PC-3 (cell line): ENCODE results near the gene CAMTA1. TPM values are rescaled to one million over a fixed set of nuclear protein-coding genes. Genes with fewer than 3 reads are reported as not detected.

ENCODE experiments used
- ATAC-seq: fragments of 200-7000 bp; cut with Tn5 transposase; 2 replicates; pipeline ENCODE4 v1.9.1; 2020; ENCODE audit warnings: mild to moderate bottlenecking, moderate library complexity
- BruUV-seq: library from RNA; stranded (reverse); fragments of 400-500 nt; replicated peaks from 2 replicates; lab custom pipeline; 2021; lab: Mats Ljungman, UMichigan
- CTCF ChIA-PET: fragments of 300-600 bp; sonication (Branson Sonifier 250); formaldehyde crosslinking; loops from one replicate; lab custom pipeline; 2022; ENCODE audit warnings: antibody characterized with exemption; lab: Charles Lee
- POLR2A ChIA-PET: fragments of 300-600 bp; sonication (Branson Sonifier 250); formaldehyde crosslinking; loops from one replicate; lab custom pipeline; 2022; ENCODE audit warnings: antibody characterized with exemption; ENCODE audit not compliant: unreplicated experiment; lab: Charles Lee
- DNase-seq: peaks from one replicate; pipeline ENCODE4 v3.0.0-alpha.2; 2015
- H2AFZ ChIP-seq: fragments of 300-600 bp; sonication (generic); 2 replicates; pipeline ENCODE4 v1.6.0; 2016; ENCODE audit warnings: antibody characterized with exemption, low read length
- H3F3A ChIP-seq: fragments of 300-600 bp; sonication (generic); one replicate; pipeline ENCODE4 v1.6.0; 2017; ENCODE audit warnings: antibody characterized with exemption, low read length, control low read depth, mild to moderate bottlenecking; ENCODE audit not compliant: unreplicated experiment
- H3K27ac ChIP-seq: fragments of 300-600 bp; sonication (generic); 2 replicates; pipeline ENCODE4 v1.5.1; 2016; ENCODE audit warnings: mild to moderate bottlenecking, low read length
- H3K27me3 ChIP-seq: fragments of 300-600 bp; sonication (generic); 2 replicates; pipeline ENCODE4 v1.6.1; 2016; ENCODE audit warnings: low read length, mixed read lengths
- H3K36me3 ChIP-seq: fragments of 300-600 bp; sonication (generic); 2 replicates; pipeline ENCODE4 v1.6.1; 2016; ENCODE audit warnings: low read depth, mixed run types, low read length, mixed read lengths
- H3K4me1 ChIP-seq: fragments of 300-600 bp; sonication (generic); 2 replicates; pipeline ENCODE4 v1.5.1; 2016; ENCODE audit warnings: low read length; ENCODE audit not compliant: insufficient read depth
- H3K4me2 ChIP-seq: fragments of 300-600 bp; sonication (generic); 2 replicates; pipeline ENCODE4 v1.6.0; 2016; ENCODE audit warnings: low read length
- H3K4me3 ChIP-seq: fragments of 300-600 bp; sonication (generic); 2 replicates; pipeline ENCODE4 v1.5.1; 2016; ENCODE audit warnings: mild to moderate bottlenecking, low read length, mixed read lengths
- H3K79me2 ChIP-seq: fragments of 300-600 bp; sonication (generic); 2 replicates; pipeline ENCODE4 v1.6.1; 2017; ENCODE audit warnings: low read length, mixed read lengths
- H3K9ac ChIP-seq: fragments of 300-600 bp; sonication (generic); 2 replicates; pipeline ENCODE4 v1.6.0; 2016; ENCODE audit warnings: mild to moderate bottlenecking, low read length
- H3K9me2 ChIP-seq: fragments of 300-600 bp; sonication (generic); replicated peaks from 2 replicates; pipeline ENCODE4 v1.6.1; 2016; ENCODE audit warnings: mixed run types, low read length, mixed read lengths
- H3K9me3 ChIP-seq: fragments of 300-600 bp; sonication (generic); 2 replicates; pipeline ENCODE4 v1.6.1; 2016; ENCODE audit warnings: low read length, mixed read lengths
- H4K20me1 ChIP-seq: fragments of 300-600 bp; sonication (generic); 2 replicates; pipeline ENCODE4 v1.6.1; 2016; ENCODE audit warnings: low read length, mixed read lengths
- EZH2 ChIP-seq: fragments of 300-600 bp; sonication (generic); IDR thresholded peaks from one replicate; pipeline ENCODE4 v1.6.1; 2017; ENCODE audit warnings: antibody characterized with exemption, mild to moderate bottlenecking, low read length; ENCODE audit not compliant: unreplicated experiment
- EZH2phosphoT487 ChIP-seq: fragments of 300-600 bp; sonication (generic); IDR thresholded peaks from 2 replicates; pipeline ENCODE4 v1.6.1; 2018; ENCODE audit warnings: mild to moderate bottlenecking, antibody characterized with exemption, low read length, borderline replicate concordance
- intact Hi-C: fragments of 100-400 bp; cut with micrococcal nuclease; formaldehyde crosslinking; loops from 2 replicates; pipeline ENCODE4 v1.9.0; 2023
- total RNA-seq: library from RNA; depleted of rRNA; stranded (reverse); fragments of >200 nt; gene quantifications from 2 replicates; pipeline ENCODE4 v1.2.3, GENCODE V29; 2014
- TF ChIP-seq, protein P1 (sequence below): fragments of 300-600 bp; sonication (generic); conservative IDR thresholded peaks from 2 replicates; pipeline ENCODE4 v1.5.1; 2017; ENCODE audit warnings: antibody characterized with exemption, low read depth, mild to moderate bottlenecking, low read length

The CAMTA1 gene
- total RNA-seq, 1 experiment from 2014 or later, result 40.8 TPM

DNA sequence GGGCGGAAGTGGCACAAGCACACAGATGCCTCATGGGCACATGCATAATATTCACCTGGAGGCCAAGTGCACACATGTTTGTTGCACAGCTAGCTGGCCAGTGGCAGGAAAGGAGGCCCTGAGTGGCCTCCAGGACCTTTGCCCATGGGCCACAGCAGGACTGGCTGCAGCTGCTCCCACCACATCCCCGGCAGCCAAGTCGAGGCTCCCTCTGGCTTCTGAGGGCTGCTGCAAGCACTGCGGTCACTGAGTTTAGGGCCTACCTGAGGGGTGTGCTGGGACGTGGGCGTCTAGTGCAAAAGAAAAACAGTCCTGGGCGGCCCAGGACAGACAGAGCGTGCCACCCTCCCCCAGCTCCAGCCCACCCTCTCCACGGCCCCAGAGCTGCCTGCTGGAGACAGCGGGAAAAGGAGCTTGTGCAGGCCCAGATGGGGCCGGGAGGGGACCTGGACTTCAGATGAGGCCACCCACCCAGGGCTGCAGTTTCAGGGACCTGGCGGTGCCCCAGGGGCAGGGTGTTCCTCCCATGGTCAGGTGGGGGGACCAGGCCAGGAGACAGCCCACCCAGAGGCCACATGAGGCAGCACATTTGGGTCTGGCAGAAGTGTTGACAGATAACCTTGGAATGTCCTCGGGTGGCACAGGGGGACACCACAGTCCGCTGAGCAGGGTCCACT is 720.0 kb downstream of the CAMTA1 start:
- no TSS peak for BruUV-seq

DNA sequence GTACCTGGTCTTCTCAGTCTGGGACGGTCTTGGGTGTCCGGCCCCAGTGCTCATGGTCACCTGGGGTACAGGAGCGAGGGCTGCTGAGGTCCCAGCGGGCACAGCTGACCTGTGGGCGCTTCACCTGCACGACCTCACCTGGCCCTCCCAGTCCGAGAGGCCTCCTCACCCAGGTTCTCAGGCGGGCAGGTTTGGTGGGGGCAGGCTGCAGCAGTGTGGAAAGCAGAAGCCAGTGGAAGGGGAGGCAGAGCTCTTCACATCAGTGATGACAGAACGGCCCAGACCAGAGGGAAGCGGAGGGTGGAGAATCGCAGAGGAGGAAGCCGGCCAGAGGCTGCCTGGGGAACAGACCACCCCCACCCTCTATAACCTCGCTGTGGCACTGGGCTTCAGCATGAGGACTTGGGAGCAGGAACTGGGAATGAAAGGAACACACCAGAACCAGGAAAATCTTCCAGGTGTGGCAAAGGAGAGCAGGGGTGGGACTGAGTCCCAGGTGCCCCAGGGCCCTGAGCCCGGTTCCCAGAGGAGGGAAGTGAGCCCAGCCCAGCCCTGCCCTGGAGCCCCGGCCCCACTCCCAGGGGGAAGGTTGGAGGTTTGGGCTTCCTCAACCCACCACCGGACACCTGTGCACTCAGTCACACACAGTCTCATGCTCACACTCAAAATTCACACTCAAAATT is 720.7 kb downstream of the CAMTA1 start:
- Histone ChIP-seq H3K4me2 (no peak overlapping the region), H3K9ac (no peak overlapping the region), H3K4me1 (no peaks in the 10 kb centered on the region), H3K36me3 (no peaks in the 10 kb centered on the region), H3K9me3 (no peaks in the 10 kb centered on the region), H3F3A (no peaks in the 10 kb centered on the region), H3K9me2 (no peaks in the 10 kb centered on the region), H3K4me3 (no peak overlapping the region), H3K27me3 (peaks cover 23% of the 10 kb centered on the region), H4K20me1 (no peaks in the 10 kb centered on the region), H3K27ac (no peak overlapping the region), H3K79me2 (no peaks in the 10 kb centered on the region), H2AFZ (no peak overlapping the region)
- ATAC-seq, result no peak
- POLR2A ChIA-PET, result no interaction called here
- intact Hi-C loops, result no loop called here
- CTCF ChIA-PET, result no interaction called here
- no peak for DNase-seq
- no peak for TF ChIP-seq EZH2
- no TSS peak for BruUV-seq

More for the DNA sequence above, 720.0 kb downstream of the CAMTA1 start:
- no peaks in the 10 kb centered on the region for H3K9me3 ChIP-seq
- H4K20me1 ChIP-seq, result no peaks in the 10 kb centered on the region
- H3K4me1 ChIP-seq, result no peaks in the 10 kb centered on the region
- no peak overlapping the region for H3K9ac ChIP-seq
- POLR2A ChIA-PET, result no interaction called here
- no peaks in the 10 kb centered on the region for H3F3A ChIP-seq
- H3K79me2 ChIP-seq, result no peaks in the 10 kb centered on the region
- H2AFZ ChIP-seq, result no peak overlapping the region
- H3K4me2 ChIP-seq, result no peak overlapping the region
- no peak for ATAC-seq
- TF ChIP-seq EZH2phosphoT487, result no peak
- no peak for TF ChIP-seq EZH2
- TF ChIP-seq, protein P1, sequence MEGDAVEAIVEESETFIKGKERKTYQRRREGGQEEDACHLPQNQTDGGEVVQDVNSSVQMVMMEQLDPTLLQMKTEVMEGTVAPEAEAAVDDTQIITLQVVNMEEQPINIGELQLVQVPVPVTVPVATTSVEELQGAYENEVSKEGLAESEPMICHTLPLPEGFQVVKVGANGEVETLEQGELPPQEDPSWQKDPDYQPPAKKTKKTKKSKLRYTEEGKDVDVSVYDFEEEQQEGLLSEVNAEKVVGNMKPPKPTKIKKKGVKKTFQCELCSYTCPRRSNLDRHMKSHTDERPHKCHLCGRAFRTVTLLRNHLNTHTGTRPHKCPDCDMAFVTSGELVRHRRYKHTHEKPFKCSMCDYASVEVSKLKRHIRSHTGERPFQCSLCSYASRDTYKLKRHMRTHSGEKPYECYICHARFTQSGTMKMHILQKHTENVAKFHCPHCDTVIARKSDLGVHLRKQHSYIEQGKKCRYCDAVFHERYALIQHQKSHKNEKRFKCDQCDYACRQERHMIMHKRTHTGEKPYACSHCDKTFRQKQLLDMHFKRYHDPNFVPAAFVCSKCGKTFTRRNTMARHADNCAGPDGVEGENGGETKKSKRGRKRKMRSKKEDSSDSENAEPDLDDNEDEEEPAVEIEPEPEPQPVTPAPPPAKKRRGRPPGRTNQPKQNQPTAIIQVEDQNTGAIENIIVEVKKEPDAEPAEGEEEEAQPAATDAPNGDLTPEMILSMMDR, result no peak
- H3K4me3 ChIP-seq, result no peak overlapping the region
- no peaks in the 10 kb centered on the region for H3K36me3 ChIP-seq
- no peak for DNase-seq
- intact Hi-C loops, result no loop called here
- peaks cover 16% of the 10 kb centered on the region for H3K27me3 ChIP-seq
- no peak overlapping the region for H3K27ac ChIP-seq
- H3K9me2 ChIP-seq, result no peaks in the 10 kb centered on the region
- CTCF ChIA-PET, result no interaction called here

DNA sequence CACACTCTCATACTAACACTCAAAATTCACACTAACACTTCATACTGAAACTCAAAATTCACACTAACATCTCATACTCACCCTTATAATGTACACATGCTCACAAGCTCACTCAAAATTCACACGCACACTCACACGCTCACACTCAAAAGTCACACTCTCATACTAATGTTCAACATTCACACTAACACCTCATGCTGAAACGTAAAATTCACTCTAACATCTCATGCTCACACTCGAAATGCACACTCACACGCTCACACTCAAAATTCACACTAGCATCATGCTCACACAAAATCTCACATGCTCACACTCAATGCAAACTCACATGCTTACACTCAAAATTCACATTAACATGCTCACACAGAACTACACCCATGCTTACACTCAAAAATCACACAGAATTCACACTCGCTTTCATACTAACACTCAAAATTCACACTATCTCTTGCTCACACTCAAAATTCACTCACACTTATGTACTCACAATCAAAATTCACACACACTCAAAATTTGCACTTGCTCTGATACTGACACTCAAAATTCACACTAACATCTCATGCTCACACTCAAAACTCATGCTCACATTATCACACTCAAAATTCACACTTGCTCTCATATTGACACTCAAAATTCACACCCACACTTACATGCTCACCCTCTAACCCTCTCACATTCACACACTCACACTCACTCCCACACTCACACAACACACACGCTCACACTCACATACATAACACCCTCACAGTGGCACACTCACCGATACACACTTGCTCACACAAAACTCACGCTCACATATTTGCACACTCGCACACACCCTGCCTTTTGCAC is 721.4 kb downstream of the CAMTA1 start:
- DNase-seq, result no peak
- Histone ChIP-seq H4K20me1 (no peaks in the 10 kb centered on the region), H3K4me3 (no peak overlapping the region), H3K9me3 (no peaks in the 10 kb centered on the region), H3K79me2 (no peaks in the 10 kb centered on the region), H3K27ac (no peak overlapping the region), H3K9me2 (no peaks in the 10 kb centered on the region), H3K27me3 (peaks cover 29% of the 10 kb centered on the region), H3F3A (no peaks in the 10 kb centered on the region), H3K4me2 (no peak overlapping the region), H2AFZ (no peak overlapping the region), H3K36me3 (no peaks in the 10 kb centered on the region), H3K9ac (no peak overlapping the region), H3K4me1 (no peaks in the 10 kb centered on the region)
- ChIA-PET POLR2A (no interaction called here), CTCF (no interaction called here)
- intact Hi-C loops, result no loop called here
- no TSS peak for BruUV-seq
- TF ChIP-seq EZH2, result no peak
- TF ChIP-seq, protein P1, result no peak
- no peak for TF ChIP-seq EZH2phosphoT487
- no peak for ATAC-seq
